ENCODE measurements around the gene SLIT3.

Gene SLIT3

DNA sequence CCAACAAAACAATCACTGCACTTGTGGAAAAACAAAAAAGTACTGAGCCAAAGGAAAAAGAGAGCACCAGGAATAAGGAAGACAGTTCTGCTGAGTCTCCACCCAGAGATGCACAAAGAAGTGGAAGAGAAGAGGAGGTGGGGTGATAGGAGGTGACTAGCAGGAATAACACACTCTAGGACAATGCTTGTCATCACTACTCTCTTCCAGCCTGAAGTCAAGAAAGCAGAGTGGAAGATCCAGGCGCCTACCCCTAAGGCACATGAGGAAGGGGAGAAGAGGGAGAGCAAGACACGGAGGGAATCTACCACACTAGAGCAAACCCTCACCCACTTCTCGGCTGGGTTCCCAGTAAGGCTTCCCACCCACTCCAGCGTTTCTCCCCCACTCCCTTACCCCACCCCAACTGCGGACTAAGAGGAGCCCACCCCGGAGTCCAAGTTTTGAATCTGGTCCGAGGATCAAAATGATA, 1.7 kb downstream of the SLIT3 start:
- DNase-seq, result no peak

DNA sequence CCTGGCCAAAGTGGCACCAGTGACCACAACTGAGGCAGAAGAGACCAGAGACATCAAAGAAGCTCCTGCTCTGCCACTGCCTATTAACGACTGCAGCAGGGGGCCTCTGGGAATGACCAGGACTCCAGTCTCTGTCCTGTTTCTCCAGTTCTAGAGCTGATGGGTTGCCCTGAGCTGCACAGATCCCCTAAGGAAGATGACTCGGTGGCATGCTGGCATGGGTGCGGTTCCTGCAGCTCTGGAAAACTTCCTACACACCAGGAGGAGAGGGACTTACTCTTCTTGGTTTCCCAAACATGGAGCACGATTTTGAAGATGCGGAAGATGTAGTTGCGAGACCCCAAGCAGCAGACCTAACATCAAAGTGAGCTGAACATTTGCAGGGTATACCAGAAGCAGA, 2.7 kb downstream of the SLIT3 start:
- DNase-seq, result no peak

DNA sequence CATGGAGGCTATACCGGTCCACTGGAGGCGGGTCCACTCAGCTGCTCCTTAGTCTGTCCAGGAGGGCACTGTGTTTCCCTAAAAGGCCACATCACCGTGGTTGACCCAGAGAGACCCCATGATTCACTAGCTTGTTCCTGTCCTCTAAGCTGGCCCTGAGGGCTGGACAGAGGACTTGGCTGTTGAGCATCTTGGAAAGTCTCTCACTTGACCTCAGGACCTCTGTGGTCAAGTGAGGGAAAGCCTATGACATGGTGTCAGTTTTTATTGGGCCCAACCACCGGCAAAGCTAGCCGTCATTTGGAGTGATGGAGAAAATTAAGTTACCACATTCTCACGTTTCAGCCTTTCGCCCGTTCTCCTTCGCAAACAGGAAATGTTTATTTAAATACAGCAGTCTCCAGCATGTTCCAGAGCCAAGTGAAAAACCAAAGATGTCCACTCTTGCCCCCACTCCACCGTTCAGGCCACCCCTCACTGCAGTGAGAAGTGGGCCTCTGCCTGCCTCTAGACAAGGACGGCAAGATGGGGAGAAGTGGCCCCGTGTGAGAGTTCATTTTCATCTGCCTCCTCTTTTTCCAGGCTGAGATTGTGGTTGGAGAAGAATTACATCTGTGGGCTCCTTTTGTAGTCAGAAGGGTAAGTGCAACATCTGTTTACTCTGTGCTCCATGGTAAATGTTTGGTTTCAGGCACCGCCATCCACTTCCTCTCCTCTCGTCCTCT, 4.4 kb downstream of the SLIT3 start:
- DNase-seq, result no peak

DNA sequence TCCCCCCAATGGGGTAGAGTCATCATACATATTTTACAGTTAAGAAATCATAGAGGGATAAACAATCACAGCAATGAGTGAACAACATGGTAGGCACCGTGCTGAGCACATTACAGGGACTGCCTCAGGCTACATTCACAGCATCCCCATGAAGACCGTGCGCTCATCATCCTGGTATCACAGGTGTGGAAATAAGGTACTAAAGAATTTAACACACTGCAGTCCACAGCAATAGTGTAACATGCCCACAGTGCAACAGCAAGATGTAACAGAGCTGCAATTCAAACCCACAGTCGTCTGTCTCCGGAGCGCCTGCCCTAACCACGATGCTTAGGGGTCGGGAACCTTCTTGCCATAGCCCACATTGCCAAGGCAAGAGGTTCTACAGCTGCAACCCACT, 5.6 kb downstream of the SLIT3 start:
- DNase-seq, result no peak

DNA sequence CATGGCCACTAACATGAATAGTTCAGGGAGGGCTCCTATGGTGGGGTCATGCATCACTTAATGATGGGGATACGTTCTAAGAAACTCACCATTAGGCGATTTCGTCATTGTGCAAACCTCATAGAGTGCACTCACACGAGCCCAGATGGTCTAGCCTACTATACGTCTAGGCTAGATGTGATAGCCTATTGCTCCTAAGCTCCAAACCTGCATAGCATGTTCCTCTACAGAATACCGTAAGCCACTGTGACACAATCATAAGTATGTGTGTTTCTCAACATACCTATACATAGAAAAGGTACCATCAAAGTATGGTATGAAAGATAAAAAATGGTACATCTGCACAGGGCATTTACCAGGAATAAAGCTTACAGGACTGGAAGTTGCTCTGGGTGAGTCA, 6.3 kb downstream of the SLIT3 start:
- DNase-seq, result no peak

DNA sequence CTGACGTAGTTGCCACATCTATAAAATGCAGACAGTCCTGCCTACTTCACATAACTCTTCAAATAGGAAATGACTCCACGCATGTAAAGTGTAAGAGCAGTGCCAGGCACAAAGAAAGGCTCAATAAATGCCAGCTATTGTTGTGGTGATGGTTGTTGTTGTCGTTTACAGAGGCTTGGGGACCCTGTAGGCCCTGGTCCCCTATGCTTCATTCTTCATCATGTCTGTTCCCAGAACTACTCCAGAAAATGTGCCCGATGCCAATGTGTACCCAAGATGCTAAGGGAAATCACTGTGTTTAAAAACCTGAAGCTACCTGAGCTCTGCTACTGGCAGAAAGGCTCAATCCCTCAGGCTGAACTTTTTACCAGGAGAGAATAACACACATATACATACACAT, 9.1 kb downstream of the SLIT3 start:
- DNase-seq, result no peak

DNA sequence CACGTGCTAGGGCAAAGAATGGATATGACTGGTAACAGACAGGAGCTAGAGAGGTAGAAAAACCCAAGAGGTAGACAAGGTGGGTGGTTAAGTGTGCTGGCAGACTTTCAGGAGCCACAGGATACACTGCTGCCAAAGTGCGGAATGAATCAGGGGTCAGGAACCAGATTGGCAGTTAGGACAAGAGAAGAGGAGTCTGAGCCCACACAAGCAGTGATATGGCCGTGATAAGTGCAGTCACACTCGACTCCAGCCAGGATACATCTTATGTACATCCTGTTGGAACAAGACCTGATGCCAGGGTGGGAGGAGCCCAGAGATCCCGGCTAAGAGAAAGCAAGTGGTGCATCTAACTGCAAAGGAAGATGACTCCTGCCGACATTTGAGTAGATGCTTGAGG, 10.0 kb downstream of the SLIT3 start:
- DNase-seq, result no peak

DNA sequence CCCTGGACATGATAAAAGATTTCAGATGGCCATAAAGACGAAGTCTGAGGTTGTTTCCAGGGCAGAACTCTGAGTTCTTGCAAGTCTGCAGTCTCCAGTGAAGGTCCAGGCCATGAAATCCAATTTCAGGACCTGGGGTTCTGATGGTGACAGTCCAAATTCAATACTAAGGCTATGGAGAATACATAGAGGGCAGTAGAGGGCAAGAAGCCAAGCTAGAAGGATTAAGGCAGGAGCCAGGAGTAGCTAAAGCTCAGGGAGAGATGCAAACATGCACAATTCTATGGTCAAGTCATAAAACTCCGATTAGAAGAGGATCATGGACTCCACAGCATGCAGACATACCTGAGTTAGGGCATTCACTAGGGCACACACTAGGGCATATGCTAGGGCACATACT, 11.4 kb downstream of the SLIT3 start:
- DNase-seq, result no peak

DNA sequence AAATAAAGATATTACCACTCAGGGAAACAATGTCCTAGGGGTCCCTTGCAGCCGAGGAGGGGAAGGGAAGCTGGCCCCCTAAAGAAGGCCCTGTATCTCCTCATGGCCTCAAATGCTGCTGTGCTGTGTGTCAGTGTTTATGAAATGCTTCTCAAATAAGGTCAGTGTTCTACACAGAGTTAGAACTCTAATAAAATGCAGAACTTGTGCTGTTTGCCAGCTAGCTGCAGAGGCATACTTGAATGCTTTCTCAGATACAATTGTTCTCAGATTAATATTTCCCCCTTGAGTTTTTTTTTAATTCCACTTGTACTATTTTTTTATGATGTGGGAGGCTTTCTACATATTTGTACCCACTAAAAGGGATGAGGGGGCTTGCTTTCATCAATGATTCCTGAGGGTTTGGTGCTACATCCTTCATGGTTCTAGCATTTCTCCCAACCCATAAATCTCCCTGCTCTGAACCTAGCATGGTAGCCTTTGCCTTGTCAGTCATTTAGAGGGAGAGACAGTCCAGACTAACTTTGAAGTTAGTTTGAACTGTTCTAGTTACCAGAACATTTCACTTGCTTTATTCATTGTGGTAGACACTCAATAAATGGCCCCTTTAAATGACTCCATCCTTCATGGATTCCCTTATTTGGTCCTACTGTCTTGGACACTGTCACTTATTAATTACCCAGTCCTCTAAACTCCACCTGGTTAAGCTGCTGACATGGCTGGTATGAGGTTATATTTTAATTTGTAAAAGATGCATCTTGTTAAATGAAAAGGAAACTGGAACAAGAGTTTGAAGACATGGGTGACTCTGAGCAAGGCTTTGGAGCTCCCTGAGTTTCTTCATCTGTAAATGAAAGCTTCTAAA, 12.6 kb downstream of the SLIT3 start:
- no peak for DNase-seq

DNA sequence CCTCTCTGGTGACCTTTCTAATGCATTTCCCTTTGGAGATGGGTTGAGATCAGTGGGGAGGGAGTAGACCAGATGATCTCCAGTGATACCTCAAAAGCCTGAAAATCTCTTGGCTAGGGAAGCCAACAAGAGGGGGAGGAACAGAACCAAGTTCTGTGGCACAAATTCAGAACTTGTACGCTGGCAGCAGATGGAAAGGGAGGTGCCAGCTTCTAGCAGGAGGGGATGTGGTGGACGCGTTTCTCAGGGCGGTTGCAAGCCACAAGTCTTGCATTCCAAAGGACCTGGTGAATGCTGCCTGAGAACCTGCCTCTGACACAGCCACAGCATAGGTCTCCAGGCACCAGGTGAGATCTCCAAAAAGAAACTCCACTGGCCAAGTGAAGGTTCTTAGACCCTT, 13.4 kb downstream of the SLIT3 start:
- DNase-seq, result no peak

DNA sequence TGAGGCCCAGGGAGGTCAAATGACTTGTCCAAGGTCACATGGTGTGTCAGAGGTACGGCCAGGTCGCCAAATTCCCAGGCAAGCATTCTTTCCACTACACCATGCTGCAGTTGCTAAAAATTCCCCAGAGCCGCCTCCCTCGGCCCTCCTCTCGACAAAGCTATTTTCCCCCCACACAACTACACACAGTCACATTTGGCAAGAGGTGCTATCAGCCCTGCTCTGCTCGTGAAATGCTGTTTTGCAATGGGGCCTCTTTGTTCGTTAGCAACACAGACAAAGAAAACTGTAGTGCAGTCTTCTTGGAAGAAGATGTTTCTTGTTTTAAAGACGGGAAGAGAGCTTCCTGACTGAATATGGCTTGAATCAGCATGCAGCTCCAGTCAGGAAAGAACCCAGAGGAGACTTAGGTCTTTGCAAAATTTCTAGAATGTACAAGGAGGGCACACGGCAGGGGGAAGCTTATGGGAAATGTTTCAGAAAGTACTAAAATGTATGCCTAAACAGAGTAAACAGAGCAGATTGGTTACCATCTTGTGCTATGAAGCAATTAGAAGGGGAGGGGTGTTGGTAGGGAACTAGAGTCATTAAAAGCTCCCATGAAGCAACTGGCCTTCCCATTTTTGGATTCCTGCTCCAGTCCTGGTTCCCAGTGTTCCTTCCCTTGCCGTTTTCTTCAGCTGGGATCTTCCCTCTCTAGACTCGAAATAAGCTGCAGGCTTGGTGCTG, 14.2 kb downstream of the SLIT3 start:
- no peak for DNase-seq

DNA sequence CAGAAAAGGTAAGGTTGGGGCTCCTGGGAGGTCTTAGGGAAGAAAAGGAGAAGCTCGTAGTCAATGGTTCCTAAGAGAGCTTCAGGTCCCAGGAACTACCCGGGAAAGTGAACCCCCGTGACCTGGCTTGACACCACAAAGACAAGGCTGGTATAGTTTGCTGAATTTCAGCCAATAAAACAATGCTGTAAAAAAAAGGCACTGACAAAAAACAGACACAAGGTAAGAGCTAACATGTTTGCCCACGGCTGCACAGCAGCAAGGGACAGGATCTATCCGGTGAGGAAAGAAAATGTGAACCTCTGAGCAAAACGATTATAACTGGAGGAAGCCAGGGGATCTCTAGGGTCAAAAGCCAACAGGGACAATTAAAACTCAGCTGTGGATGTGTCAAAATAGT, 17.1 kb downstream of the SLIT3 start:
- no peak for DNase-seq

DNA sequence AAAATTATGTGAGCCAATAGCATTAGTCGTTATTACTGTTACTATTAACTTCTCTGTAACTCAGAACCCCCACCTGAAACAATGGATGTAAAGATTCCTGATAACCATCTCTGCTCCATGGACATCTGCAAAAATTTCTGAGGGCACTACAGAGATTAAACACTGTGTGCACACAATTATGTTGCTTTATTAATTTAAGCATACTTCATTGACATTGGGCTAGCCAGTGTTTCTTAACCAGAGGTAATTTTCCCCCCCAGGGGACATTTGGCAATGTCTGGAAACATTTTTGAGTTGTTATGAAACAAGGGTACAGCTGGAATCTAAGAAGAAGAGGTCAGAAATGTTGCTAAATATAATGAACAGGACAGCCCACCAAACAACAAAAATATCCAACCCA, 19.3 kb downstream of the SLIT3 start:
- no peak for DNase-seq

DNA sequence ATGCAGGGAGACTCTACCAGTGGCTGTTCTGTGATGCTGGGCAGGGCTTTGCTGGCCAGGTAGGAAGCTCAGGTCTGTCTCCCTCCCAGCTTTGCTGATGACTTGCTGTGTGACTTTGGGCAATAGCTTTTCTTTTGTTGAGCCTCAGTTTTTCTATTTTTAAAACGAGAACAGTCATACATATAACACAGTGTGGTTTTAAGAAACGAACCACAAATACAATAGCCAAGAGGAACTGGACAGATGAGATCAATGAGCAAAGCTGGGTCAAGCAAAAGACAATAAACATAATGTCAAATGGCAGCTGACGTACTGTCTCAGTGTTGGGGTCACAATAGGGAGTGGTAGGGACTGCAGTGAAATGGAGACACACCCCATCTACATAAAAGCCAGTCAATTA, 20.2 kb downstream of the SLIT3 start:
- DNase-seq, result no peak

DNA sequence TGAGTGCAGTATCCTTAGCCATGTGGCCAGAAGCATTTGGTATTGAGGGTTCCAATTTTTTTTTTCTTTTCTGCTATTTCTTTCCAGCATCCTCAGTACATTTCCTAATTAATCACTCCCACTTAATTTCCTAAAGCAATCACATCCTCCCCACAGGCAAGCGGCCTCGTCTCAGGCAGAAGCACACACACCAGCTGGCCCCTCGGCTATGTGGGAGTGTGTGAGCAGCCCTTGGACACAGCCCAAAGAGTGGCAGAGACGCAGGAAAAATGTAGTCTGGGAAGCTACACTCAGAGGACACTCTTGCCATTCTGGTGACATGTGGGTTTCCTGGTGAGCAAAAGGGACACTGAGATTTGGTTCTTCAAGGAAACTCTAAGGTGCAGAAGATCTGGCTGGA, 20.7 kb downstream of the SLIT3 start:
- no peak for DNase-seq

DNA sequence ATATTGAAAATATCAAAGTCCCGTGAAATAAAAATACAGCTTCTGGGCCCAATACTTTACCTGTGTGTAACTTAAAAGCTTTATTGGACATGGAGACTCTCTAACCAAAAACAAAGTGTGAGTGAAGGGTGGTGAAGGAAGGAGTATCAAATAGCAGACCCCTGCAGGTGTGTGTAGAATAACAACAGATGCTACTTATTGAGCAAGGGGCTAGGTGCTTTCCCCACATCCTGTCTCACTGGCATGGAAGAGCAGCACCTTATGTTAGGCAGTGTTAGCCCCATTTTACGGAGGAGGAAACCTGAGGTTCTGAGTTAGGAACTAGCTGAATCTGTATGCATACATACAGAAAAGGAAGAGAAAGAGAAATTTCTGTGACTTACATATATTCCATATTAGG, 21.8 kb downstream of the SLIT3 start:
- DNase-seq, result no peak

DNA sequence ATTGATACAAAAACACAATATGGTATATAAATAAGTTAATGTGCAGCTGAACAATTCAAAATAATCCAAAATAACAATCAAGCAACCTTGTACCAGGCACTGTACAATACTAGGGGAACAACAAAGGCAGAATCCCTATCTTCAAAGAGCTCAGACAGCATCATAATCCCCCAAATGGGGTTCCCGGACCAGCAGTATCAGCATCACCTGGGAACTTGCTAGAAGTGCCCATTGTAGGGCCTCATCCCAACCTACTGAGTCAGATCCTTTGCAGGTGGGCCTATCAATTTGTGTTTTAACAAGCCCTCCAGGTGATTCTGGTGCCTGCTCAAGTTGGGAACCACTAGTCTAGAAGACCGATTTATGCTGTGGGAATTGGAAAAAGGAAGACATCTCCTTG, 27.1 kb downstream of the SLIT3 start:
- no peak for DNase-seq

DNA sequence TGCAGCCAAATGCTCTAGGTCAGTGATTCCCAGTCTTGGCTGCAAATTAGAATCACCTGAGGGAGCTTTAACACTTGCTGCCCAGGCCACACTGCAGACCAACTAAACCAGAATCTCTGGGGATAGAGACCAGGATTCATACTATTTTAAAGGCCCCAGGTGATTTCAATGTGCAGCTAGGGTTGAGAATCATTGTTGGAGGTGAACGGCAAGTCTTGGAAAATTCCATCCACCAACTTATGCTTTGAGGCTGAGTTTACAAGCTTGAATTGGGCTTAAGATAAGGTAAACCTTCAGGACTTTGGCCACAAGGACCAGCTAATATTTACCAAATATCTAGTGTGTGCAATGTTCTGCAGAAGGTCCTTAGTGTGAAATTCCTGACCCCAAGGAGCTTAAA, 27.5 kb downstream of the SLIT3 start:
- DNase-seq, result no peak

DNA sequence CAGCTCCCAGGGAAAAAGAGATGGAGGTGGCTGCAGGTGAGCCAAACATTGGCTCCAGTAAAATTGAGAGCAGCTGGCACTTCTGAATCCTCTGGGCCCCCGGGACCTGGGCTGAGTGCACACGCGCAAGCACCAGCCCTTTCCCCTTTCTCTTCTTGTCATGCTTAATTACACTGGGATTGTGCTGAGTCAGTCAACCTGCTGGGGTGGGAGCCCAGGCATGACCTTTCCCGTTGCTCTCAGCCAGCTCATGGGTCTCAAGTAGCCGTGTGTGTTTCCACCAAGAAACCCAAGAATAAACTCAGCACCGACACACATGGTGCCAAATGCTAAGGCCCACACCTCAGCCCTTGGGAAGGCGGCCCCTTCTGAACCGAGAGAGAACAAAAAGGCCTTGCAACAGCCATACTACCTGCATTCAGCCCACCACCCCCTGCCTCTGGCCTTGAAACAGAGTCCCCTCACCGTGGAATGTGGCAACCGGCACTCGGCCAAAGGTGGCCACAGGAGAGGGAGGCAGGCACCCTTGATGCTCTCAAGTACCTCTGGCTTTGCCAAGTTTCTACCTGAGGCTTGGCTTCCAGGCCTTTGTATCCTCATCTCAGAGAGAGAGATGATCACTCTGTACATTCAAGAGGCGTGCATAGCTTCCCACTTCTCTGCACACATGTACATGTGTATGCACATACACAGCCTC, 28.1 kb downstream of the SLIT3 start:
- no peak for DNase-seq

DNA sequence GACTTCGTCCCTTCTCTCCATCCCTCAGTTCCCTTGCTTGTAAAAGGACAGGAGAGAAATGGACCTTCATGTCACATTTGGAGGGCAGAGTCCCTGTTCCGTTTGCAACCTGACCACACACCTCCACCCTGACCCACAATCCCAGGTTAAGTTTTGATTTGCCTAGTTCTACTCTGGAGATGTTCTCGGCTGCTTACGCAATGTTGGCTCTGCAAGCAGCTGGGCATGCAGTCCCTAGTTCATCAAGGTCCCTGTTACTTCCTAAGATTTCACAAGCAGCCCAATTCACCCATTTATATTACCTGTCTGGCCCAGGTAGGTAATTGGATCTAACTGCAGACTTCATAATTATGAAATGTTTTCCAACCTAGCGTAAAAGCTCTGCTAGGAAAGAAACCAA, 28.8 kb downstream of the SLIT3 start:
- no peak for DNase-seq

DNA sequence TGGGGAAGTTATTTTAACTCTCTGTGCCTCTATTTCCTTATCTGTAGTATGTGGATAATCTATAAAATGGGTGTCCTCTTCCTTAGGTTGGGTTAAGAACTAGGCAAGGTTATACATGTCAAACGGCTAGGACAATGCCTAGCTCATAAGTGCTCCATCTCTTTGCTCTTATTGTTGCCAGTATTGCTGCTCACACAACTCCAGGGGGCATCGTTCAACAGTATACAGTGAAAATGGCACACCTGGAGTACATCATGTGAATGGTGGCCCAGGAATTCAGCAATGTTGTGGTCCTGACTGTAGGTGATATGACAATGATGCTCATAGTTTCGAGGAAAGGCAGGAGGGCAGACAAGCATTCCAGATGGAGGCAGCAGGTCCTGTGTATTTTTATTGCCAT, 30.1 kb downstream of the SLIT3 start:
- no peak for DNase-seq

DNA sequence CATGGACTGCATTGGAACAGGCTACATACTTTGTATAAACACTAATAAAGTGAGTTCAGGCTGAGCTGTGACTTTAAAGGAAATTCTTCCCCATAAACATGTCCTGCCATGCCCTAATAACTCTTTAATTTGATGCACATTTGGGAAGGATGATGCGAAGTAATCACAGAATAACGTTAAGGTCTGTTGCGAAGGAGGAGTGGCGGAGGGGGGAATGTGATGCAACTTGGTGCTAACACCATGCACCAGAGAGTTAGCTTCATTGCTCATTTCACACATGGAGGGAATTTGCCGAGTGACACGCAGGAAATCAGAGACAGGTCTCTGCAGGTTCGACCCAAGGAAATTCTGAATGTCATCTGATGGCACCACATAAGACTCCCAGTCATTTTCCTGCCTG, 32.9 kb downstream of the SLIT3 start:
- no peak for DNase-seq

DNA sequence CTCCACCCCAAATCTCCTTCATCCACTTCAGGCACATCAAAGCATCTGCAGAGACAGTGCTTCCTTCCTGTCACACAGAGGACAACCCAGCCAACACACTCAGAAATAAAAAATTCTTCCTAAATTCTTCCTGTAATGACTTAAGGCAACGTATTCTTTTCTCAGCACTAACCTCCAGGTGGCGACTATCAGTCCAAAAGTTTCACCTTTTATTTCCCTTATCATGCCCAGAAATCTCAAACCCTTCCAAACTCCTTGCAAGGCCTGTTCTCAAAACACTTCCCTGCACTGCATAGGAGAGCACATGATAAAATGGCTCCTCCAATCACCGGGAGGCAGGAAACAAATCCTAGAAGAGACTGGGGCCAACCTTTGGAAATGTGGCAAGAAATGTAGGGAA, 35.1 kb downstream of the SLIT3 start:
- no peak for DNase-seq
